Ramos (cell line): ENCODE data around the gene RSRC2.

Experiments
- in situ Hi-C: fragments of 300-500 bp; cut with MboI; formaldehyde crosslinking; loops from one replicate; pipeline ENCODE4 v1.14.3; 2022; ENCODE audit warnings: low sequenced_read_pairs; ENCODE audit not compliant: unreplicated experiment

RSRC2 gene

GRCh38 chr12:122457627-122458026 is 69.1 kb downstream of the RSRC2 start:
- in situ Hi-C loops, result no loop called here

- in situ Hi-C loops, result no loop called here
These were observed 72.0 kb downstream of the RSRC2 start for GRCh38 chr12:122454739-122455138.

GRCh38 chr12:122454250-122454721 is 72.5 kb downstream of the RSRC2 start:
- in situ Hi-C loops, result no loop called here
